Upper lobe of left lung (tissue), 6 donors: ENCODE measurements around the gene SMPD1. TPM values are rescaled to one million over a fixed set of nuclear protein-coding genes. Genes with fewer than 3 reads are reported as not detected.

Source experiments
- ATAC-seq, 2 donors: fragments of 200-7000 bp; cut with Tn5 transposase; one replicate each; pipeline ENCODE4 v1.9.1; 2022; ENCODE audit warnings: mild to moderate bottlenecking in 2 of 2, moderate library complexity in 2 of 2; ENCODE audit not compliant: low FRiP score in 2 of 2
- DNase-seq, 2 donors: peaks; one replicate each; pipeline ENCODE4 v3.0.0-alpha.2; 2019 to 2020
- H3K27ac ChIP-seq, 4 donors: fragments of 200-600 bp; sonication (generic); one replicate each; pipeline ENCODE4 v1.5.1; 2016 to 2019
- H3K27me3 ChIP-seq, 4 donors: fragments of 200-600 bp; sonication (generic); one replicate each; pipeline ENCODE4 v1.5.1; 2017 to 2019
- H3K36me3 ChIP-seq, 4 donors: fragments of 200-600 bp; sonication (generic); one replicate each; pipeline ENCODE4 v1.5.1; 2016 to 2019
- H3K4me1 ChIP-seq, 4 donors: fragments of 200-600 bp; sonication (generic); one replicate each; pipeline ENCODE4 v1.5.1; 2018 to 2019
- H3K4me3 ChIP-seq, 4 donors: fragments of 200-600 bp; sonication (generic); one replicate each; pipeline ENCODE4 v1.5.1; 2017 to 2019; ENCODE audit warnings: mild to moderate bottlenecking in 2 of 4, moderate library complexity in 1 of 4
- H3K9me3 ChIP-seq, 4 donors: fragments of 200-600 bp; sonication (generic); one replicate each; pipeline ENCODE4 v1.5.1; 2018 to 2019
- EP300 ChIP-seq, 4 donors: sonication (generic); formaldehyde crosslinking; IDR thresholded peaks; one replicate each; pipeline ENCODE4 v1.5.1; 2017; ENCODE audit warnings: antibody characterized with exemption in 4 of 4, control low read depth in 2 of 4
- POLR2A ChIP-seq, 4 donors: fragments of 450-650 bp; IDR thresholded peaks; one replicate each; pipeline ENCODE4 v1.5.1; 2016 to 2017; ENCODE audit warnings: antibody characterized with exemption in 4 of 4, mild to moderate bottlenecking in 2 of 4
- POLR2AphosphoS5 ChIP-seq, 2 donors: sonication (generic); formaldehyde crosslinking; IDR thresholded peaks; one replicate each; pipeline ENCODE4 v1.5.1; 2017; ENCODE audit warnings: antibody characterized with exemption in 2 of 2
- WGBS, 2 donors: methylation state at CpG; one replicate each; pipeline ENCODE4 v1.1.5; 2017 to 2018; 5-methylcytosine and 5-hydroxymethylcytosine counted together
- total RNA-seq, 6 donors: library from RNA; depleted of rRNA in 4 of 6; stranded (reverse); fragments of >200 nt in 4 of 6; gene quantifications; one replicate each; pipeline versions ENCODE4 v1.1.0 to v1.2.1, GENCODE V29; 2016 to 2021
- TF ChIP-seq, protein P1 (sequence below), 6 experiments: fragments of 450-650 bp in 4 of 6; fragments of 200-600 bp in 2 of 6; sonication (generic) in 2 of 6; IDR thresholded peaks; one replicate each; pipeline ENCODE4 v1.5.1; 2016 to 2019; ENCODE audit warnings: antibody characterized with exemption in 6 of 6
- donor health status: DM: no; HTN: no; CAD: no; lungs with moderate emphysema.
- donor health status: DM: no; HTN: yes; CAD: no; lungs with severe emphysema.

SMPD1 gene
- total RNA-seq, 6 donors from 2014 or later = 25.3 to 62.9 (median 53.9) TPM

- WGBS, 2 donors = 82% methylated on average over 3 of the region's 3 CpGs
- TF ChIP-seq, protein P1, sequence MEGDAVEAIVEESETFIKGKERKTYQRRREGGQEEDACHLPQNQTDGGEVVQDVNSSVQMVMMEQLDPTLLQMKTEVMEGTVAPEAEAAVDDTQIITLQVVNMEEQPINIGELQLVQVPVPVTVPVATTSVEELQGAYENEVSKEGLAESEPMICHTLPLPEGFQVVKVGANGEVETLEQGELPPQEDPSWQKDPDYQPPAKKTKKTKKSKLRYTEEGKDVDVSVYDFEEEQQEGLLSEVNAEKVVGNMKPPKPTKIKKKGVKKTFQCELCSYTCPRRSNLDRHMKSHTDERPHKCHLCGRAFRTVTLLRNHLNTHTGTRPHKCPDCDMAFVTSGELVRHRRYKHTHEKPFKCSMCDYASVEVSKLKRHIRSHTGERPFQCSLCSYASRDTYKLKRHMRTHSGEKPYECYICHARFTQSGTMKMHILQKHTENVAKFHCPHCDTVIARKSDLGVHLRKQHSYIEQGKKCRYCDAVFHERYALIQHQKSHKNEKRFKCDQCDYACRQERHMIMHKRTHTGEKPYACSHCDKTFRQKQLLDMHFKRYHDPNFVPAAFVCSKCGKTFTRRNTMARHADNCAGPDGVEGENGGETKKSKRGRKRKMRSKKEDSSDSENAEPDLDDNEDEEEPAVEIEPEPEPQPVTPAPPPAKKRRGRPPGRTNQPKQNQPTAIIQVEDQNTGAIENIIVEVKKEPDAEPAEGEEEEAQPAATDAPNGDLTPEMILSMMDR (IDR thresholded peaks at IDR 0.05) = no peak
- no peak for TF ChIP-seq POLR2A (IDR thresholded peaks at IDR 0.05)
- TF ChIP-seq POLR2AphosphoS5 (IDR thresholded peaks at IDR 0.05) = no peak
- no peak for TF ChIP-seq EP300 (IDR thresholded peaks at IDR 0.05)
- Histone ChIP-seq H3K4me1 (peaks cover 3 to 14% (median 5%) of the 10 kb centered on the region in 4 donors), H3K27ac (no peak overlapping the region), H3K4me3 (no peak overlapping the region), H3K27me3 (no peaks in the 10 kb centered on the region), H3K9me3 (no peaks in the 10 kb centered on the region), H3K36me3 (no peaks in the 10 kb centered on the region)
- ATAC-seq = no peak
- DNase-seq = no peak
These were observed 30.1 kb upstream of the SMPD1 start for GRCh38 chr11:6360183-6360582.

DNA sequence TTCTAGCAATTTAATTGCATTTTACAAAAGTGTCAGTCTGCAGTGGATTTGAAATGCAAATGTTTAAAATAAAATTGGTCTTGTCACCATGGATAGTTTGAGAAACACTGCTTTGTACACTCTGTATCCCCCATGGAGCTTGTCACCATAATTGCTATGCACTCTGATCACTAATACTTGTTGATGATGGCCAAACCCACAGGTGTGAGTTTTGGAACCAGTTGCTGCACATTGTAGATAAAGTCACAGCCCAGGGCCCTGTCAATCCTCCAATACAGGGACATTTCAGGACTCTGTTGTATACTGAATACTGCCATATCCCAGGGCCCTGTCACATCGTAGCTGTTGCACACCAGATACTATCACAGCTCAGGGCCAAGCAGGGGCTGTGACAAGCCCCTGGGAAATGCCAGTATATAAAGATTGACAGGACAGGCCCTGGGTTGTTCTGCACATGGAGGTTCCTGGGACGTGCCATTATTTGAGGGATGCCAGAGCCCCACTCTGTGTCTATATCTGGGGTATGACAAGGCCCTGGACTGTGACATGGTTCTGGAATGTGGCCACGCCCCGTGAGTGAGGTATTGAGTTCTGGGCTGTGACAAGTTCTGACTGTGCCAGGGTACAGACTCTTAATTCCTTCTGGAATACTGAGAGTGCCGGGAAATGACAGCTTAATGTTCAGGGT is 27.9 kb upstream of the SMPD1 start:
- no peaks in the 10 kb centered on the region for H3K9me3 ChIP-seq
- DNase-seq (peak in 1 of 2 donors; percentile 27), ATAC-seq (peak; percentile 34 to 58)
- H3K4me3 ChIP-seq = no peak overlapping the region
- TF ChIP-seq POLR2AphosphoS5 (IDR thresholded peaks at IDR 0.05) = no peak
- TF ChIP-seq EP300 (IDR thresholded peaks at IDR 0.05) = no peak
- TF ChIP-seq, protein P1 (IDR thresholded peaks at IDR 0.05) = no peak
- TF ChIP-seq POLR2A (IDR thresholded peaks at IDR 0.05) = no peak
- peak overlapping the region in 1 of 4 donors; percentile 52 for H3K27ac ChIP-seq
- H3K4me1 ChIP-seq = peaks cover 0 to 6% (median 0%) of the 10 kb centered on the region in 4 donors
- H3K27me3 ChIP-seq = no peaks in the 10 kb centered on the region
- 68 to 79% methylated on average over 4 to 5 of the region's 5 CpGs for WGBS, 2 donors
- no peaks in the 10 kb centered on the region for H3K36me3 ChIP-seq

DNA sequence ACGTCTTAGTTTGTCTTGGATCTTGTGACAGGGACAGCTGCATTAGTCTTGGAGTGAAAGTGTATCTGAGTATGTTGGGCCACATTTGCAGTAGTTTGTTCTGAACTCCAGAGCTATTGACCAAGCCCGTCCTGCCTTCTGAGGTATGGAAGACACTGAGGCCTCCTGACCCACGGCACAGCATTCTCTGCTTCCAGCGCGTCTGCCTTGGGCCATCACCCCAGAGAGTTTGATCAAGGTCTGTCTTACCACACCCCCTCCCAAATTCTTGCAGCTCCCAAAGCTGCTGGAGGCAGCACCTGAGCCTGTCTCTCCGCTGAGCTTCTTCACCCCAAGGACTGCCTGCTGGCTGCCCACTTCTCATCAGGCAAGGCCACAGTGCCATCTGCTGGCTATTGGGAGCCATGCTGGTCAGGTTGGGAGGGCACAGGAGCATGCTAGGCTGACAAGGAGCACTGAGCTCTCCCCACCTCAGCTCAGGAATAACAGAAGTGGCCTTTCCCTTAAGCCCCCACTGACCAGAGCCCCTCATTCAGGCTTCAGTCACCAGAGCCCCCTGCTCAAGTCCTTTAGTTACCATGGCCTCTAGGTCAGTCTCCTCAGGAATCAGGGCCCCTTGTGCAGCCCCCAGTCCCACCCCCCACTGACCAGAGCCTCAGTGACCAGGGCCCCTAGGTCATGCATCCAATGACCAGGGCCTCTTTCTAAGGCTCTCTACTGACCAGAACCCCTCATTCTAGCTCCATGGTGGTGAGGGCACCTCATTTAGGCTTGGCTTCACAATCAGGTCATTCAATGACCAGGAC is 27.2 kb upstream of the SMPD1 start:
- peak; percentile 94 to 95 for ATAC-seq
- peak overlapping the region in 1 of 4 donors; percentile 52 for H3K27ac ChIP-seq

DNA sequence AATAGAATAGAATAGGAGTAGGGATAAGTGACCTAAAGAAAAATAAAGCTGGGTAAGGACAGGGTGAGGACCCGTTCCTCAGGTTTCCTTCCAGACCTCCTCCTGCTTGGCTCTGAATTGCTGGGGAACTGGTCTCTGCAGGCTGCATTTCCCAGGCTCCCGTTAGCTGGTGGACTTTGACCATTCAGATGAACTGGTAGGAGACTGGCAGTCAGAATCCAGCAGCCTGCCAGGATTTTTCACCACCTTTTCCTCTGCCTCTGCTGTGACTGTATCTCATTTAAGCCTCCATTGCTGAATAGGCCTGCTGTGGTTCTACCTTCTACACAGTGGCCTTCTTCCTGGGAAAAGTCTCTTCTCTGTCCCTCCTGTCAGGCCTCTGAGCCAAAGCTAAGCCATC is 24.6 kb upstream of the SMPD1 start:
- 68 to 72% methylated on average over 2 of the region's 2 CpGs for WGBS, 2 donors
- Histone ChIP-seq H3K4me1 (peaks cover 0 to 6% (median 0%) of the 10 kb centered on the region in 4 donors), H3K4me3 (no peak overlapping the region), H3K27ac (no peak overlapping the region), H3K36me3 (no peaks in the 10 kb centered on the region), H3K27me3 (no peaks in the 10 kb centered on the region), H3K9me3 (no peaks in the 10 kb centered on the region)
- no peak for ATAC-seq
- TF ChIP-seq EP300 (IDR thresholded peaks at IDR 0.05) (no peak), POLR2A (IDR thresholded peaks at IDR 0.05) (no peak), POLR2AphosphoS5 (IDR thresholded peaks at IDR 0.05) (no peak)
- TF ChIP-seq, protein P1 (IDR thresholded peaks at IDR 0.05) = no peak
- DNase-seq = no peak

More for the DNA sequence above, 27.2 kb upstream of the SMPD1 start:
- no peaks in the 10 kb centered on the region for H3K36me3 ChIP-seq
- peak in 1 of 2 donors; percentile 83 for DNase-seq
- H3K4me3 ChIP-seq = no peak overlapping the region
- H3K27me3 ChIP-seq = no peaks in the 10 kb centered on the region
- 67 to 100% methylated on average over 1 to 6 of the region's 6 CpGs for WGBS, 2 donors
- no peaks in the 10 kb centered on the region for H3K9me3 ChIP-seq
- H3K4me1 ChIP-seq = peaks cover 0 to 6% (median 0%) of the 10 kb centered on the region in 4 donors
- TF ChIP-seq POLR2A (IDR thresholded peaks at IDR 0.05) = no peak
- TF ChIP-seq, protein P1 (IDR thresholded peaks at IDR 0.05) = peak; percentile 64 to 91 (median 80)
